Thyroid gland (tissue), 4 donors: ENCODE results near the gene BCL2L11.

Experiments
- POLR2A ChIP-seq, 2 donors: fragments of 450-650 bp; IDR thresholded peaks; one replicate each; pipeline ENCODE4 v1.6.1; 2017; ENCODE audit warnings: antibody characterized with exemption in 2 of 2, mild to moderate bottlenecking in 2 of 2, moderate library complexity in 1 of 2
- TF ChIP-seq, protein P1 (sequence below), 6 experiments: fragments of 200-600 bp in 3 of 6; fragments of 450-650 bp in 3 of 6; sonication (generic) in 3 of 6; IDR thresholded peaks; one replicate each; pipeline ENCODE4 v1.5.1; 2016 to 2019; ENCODE audit warnings: antibody characterized with exemption in 6 of 6, mild to moderate bottlenecking in 2 of 6, inconsistent platforms in 1 of 6, moderate library complexity in 1 of 6

- TF ChIP-seq, protein P1, sequence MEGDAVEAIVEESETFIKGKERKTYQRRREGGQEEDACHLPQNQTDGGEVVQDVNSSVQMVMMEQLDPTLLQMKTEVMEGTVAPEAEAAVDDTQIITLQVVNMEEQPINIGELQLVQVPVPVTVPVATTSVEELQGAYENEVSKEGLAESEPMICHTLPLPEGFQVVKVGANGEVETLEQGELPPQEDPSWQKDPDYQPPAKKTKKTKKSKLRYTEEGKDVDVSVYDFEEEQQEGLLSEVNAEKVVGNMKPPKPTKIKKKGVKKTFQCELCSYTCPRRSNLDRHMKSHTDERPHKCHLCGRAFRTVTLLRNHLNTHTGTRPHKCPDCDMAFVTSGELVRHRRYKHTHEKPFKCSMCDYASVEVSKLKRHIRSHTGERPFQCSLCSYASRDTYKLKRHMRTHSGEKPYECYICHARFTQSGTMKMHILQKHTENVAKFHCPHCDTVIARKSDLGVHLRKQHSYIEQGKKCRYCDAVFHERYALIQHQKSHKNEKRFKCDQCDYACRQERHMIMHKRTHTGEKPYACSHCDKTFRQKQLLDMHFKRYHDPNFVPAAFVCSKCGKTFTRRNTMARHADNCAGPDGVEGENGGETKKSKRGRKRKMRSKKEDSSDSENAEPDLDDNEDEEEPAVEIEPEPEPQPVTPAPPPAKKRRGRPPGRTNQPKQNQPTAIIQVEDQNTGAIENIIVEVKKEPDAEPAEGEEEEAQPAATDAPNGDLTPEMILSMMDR (IDR thresholded peaks at IDR 0.05) = no peak
- no peak for TF ChIP-seq POLR2A (IDR thresholded peaks at IDR 0.05)
These were observed 48.6 kb downstream of the BCL2L11 start for GRCh38 chr2:111169268-111169667.
